Measurements from ENCODE around the gene UCMA.

- no peak for TF ChIP-seq EGR1 (IDR thresholded peaks at IDR 0.05; ENCODE audit: borderline replicate concordance in 1 of 2, low read depth in 2 of 2, low read length in 2 of 2)
- TF ChIP-seq SIX5 (IDR thresholded peaks at IDR 0.05; ENCODE audit: low read depth, low read length, severe bottlenecking), result no peak
- TF ChIP-seq, protein P1, sequence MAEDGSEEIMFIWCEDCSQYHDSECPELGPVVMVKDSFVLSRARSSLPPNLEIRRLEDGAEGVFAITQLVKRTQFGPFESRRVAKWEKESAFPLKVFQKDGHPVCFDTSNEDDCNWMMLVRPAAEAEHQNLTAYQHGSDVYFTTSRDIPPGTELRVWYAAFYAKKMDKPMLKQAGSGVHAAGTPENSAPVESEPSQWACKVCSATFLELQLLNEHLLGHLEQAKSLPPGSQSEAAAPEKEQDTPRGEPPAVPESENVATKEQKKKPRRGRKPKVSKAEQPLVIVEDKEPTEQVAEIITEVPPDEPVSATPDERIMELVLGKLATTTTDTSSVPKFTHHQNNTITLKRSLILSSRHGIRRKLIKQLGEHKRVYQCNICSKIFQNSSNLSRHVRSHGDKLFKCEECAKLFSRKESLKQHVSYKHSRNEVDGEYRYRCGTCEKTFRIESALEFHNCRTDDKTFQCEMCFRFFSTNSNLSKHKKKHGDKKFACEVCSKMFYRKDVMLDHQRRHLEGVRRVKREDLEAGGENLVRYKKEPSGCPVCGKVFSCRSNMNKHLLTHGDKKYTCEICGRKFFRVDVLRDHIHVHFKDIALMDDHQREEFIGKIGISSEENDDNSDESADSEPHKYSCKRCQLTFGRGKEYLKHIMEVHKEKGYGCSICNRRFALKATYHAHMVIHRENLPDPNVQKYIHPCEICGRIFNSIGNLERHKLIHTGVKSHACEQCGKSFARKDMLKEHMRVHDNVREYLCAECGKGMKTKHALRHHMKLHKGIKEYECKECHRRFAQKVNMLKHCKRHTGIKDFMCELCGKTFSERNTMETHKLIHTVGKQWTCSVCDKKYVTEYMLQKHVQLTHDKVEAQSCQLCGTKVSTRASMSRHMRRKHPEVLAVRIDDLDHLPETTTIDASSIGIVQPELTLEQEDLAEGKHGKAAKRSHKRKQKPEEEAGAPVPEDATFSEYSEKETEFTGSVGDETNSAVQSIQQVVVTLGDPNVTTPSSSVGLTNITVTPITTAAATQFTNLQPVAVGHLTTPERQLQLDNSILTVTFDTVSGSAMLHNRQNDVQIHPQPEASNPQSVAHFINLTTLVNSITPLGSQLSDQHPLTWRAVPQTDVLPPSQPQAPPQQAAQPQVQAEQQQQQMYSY (CRISPR knock-in tag; IDR thresholded peaks at IDR 0.05), result no peak
- TF ChIP-seq CREB1 (IDR thresholded peaks at IDR 0.05; ENCODE audit: low read depth), result no peak
Measured at GRCh38 chr10:13218878-13219277, 15.3 kb downstream of the UCMA start.
